Prostate gland (tissue), 2 donors: ENCODE data around the gene ADH5.

ENCODE experiments used
- POLR2A ChIP-seq: fragments of 450-650 bp; IDR thresholded peaks from one replicate; pipeline ENCODE4 v1.6.1; 2016; ENCODE audit warnings: antibody characterized with exemption, mild to moderate bottlenecking
- POLR2AphosphoS5 ChIP-seq: sonication (generic); formaldehyde crosslinking; IDR thresholded peaks from one replicate; pipeline ENCODE4 v1.6.1; 2017; ENCODE audit warnings: antibody characterized with exemption
- TF ChIP-seq, protein P1 (sequence below), 4 experiments: fragments of 200-600 bp in 2 of 4; fragments of 450-650 bp in 2 of 4; sonication (generic) in 2 of 4; IDR thresholded peaks; 1 replicate in 3 of 4; 2 replicates in 1 of 4; pipeline ENCODE4 v1.5.1; 2016 to 2019; ENCODE audit warnings: antibody characterized with exemption in 4 of 4, mild to moderate bottlenecking in 2 of 4, moderate library complexity in 2 of 4

DNA sequence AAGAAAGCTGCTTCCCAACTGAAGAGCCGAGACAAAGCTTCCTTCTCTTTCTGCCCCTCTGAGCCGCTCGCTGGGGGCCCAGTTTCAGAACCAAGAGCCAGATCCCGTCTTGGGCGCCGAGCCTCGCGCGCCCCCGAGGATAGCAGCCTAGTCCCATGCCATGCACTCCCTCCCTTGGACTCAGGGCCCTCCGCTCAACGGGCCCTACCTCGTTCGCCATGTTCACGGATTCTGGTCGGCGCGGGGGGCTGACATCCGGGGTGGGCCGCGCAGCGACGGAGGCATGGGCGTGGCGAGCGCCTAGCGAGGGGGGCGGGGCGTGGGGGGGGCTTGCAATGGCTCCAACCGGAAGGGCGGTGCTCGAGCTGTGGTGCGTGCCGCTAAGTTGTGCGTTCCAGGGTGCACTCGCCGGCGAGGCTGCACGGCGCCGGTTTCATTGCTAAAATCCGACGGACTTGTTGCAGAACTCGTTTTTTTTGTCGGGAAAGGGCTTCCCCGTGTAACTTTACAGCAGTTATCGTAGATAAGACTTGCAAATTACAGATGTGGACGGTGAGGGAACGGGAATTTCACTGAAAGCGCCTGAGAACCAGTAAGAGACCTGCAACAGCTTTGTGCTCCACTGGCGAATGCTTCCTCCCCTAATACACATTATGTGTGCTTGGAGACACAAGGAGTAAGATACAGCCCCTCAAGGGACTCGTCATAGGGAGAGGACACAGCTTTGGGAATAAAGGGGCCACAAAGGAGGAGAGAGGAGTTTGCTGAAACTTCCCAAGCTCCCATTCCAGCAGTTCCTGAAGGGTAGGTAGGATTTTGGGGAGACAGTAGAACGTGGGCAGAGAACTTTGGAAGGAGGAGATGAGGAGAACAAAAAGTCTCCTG, at the start of gene ADH5:
- TF ChIP-seq, protein P1, sequence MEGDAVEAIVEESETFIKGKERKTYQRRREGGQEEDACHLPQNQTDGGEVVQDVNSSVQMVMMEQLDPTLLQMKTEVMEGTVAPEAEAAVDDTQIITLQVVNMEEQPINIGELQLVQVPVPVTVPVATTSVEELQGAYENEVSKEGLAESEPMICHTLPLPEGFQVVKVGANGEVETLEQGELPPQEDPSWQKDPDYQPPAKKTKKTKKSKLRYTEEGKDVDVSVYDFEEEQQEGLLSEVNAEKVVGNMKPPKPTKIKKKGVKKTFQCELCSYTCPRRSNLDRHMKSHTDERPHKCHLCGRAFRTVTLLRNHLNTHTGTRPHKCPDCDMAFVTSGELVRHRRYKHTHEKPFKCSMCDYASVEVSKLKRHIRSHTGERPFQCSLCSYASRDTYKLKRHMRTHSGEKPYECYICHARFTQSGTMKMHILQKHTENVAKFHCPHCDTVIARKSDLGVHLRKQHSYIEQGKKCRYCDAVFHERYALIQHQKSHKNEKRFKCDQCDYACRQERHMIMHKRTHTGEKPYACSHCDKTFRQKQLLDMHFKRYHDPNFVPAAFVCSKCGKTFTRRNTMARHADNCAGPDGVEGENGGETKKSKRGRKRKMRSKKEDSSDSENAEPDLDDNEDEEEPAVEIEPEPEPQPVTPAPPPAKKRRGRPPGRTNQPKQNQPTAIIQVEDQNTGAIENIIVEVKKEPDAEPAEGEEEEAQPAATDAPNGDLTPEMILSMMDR (IDR thresholded peaks at IDR 0.05): peak in 1 of 4 experiments; percentile 8
- TF ChIP-seq POLR2A (peak; percentile 81), POLR2AphosphoS5 (peak; percentile 81)
